Lower leg skin (tissue), 4 donors: Measurements from ENCODE around the gene ETV4. TPM values are rescaled to one million over a fixed set of nuclear protein-coding genes. Genes with fewer than 3 reads are reported as not detected.

ENCODE experiments used
- DNase-seq, 2 donors: peaks; one replicate each; pipeline ENCODE4 v3.0.0-alpha.2; 2019; ENCODE audit warnings: low spot score in 2 of 2
- H3K4me3 ChIP-seq: fragments of 200-600 bp; sonication (generic); 2 replicates; pipeline ENCODE4 v1.5.1; 2017; ENCODE audit warnings: mild to moderate bottlenecking, low read depth; ENCODE audit not compliant: poor library complexity, severe bottlenecking
- POLR2A ChIP-seq, 2 donors: fragments of 450-650 bp; IDR thresholded peaks; one replicate each; pipeline ENCODE4 v1.6.1; 2016 to 2017; ENCODE audit warnings: antibody characterized with exemption in 2 of 2, mild to moderate bottlenecking in 1 of 2, moderate library complexity in 1 of 2
- WGBS, 2 donors: methylation state at CpG; one replicate each; pipeline ENCODE4 v1.1.5; 2018; 5-methylcytosine and 5-hydroxymethylcytosine counted together
- intact Hi-C: fragments of 100-400 bp; cut with DNase I; formaldehyde crosslinking; loops from one replicate; pipeline ENCODE4 v1.15.0; 2023; ENCODE audit warnings: low total_unique reads
- total RNA-seq, 4 donors: library from RNA; depleted of rRNA; stranded (reverse); fragments of >200 nt; gene quantifications; one replicate each; pipeline ENCODE4 v1.1.0, GENCODE V29; 2016
- TF ChIP-seq, protein P1 (sequence below), 3 donors: fragments of 450-650 bp; IDR thresholded peaks; one replicate each; pipeline ENCODE4 v1.5.1; 2016; ENCODE audit warnings: antibody characterized with exemption in 3 of 3, mild to moderate bottlenecking in 3 of 3, moderate library complexity in 2 of 3

The ETV4 gene
- total RNA-seq, 4 donors from 2014 or later: 3.7 to 8.8 (median 6.5) TPM

DNA sequence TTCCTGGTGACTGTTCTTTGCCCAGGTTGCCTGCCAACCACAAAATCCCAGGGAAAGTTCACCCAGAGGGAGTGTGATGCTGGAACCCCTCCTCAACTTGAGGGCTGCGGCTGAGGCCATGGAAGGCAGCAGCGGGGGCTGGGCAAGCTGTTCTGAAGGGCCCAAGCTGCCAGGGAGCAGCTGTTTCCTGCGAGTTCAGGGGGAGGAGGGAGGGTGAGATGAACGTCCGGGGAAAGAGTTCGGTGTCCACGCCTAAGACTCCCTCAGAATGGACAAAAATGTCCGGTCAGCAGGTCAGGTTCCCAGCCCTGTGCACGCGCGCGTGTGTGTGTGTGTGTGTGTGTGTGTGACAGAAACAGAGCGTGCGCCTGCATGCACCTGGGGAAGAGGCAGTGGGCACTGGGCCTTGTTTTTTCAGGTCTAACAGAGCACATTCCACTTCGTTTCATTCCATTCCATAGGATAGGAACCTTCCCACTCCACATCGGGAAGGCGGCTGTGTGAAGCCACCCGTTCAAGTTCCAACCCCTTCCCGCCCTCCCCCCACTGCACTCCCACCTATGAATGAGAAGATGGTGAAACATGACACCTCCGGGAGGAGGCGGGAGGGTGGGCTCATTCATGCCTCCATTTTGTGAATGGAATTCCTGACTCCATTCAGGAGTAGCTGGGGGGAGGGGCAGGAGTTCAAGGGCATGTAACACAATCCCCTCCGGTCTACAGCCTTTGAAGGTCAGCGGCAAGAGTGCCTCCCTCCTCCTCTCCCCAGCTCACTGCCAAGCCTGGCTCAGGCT lies 15.7 kb downstream of the ETV4 start:
- DNase-seq: peak in 1 of 2 donors; percentile 90

GRCh38 chr17:43529947-43530287 lies 16.2 kb downstream of the ETV4 start:
- DNase-seq: no peak
- TF ChIP-seq POLR2A (IDR thresholded peaks at IDR 0.05): no peak
- no peak overlapping the region for H3K4me3 ChIP-seq
- WGBS, 2 donors: 55 to 61% methylated on average over 6 of the region's 6 CpGs
- intact Hi-C loops: no loop called here

More for the DNA sequence above, 15.7 kb downstream of the ETV4 start:
- WGBS, 2 donors: 30 to 31% methylated on average over 23 of the region's 23 CpGs
- H3K4me3 ChIP-seq: no peak overlapping the region
- TF ChIP-seq POLR2A (IDR thresholded peaks at IDR 0.05): no peak
- TF ChIP-seq, protein P1, sequence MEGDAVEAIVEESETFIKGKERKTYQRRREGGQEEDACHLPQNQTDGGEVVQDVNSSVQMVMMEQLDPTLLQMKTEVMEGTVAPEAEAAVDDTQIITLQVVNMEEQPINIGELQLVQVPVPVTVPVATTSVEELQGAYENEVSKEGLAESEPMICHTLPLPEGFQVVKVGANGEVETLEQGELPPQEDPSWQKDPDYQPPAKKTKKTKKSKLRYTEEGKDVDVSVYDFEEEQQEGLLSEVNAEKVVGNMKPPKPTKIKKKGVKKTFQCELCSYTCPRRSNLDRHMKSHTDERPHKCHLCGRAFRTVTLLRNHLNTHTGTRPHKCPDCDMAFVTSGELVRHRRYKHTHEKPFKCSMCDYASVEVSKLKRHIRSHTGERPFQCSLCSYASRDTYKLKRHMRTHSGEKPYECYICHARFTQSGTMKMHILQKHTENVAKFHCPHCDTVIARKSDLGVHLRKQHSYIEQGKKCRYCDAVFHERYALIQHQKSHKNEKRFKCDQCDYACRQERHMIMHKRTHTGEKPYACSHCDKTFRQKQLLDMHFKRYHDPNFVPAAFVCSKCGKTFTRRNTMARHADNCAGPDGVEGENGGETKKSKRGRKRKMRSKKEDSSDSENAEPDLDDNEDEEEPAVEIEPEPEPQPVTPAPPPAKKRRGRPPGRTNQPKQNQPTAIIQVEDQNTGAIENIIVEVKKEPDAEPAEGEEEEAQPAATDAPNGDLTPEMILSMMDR (IDR thresholded peaks at IDR 0.05): peak in 1 of 3 donors; percentile 60
- intact Hi-C loops: no loop called here

DNA sequence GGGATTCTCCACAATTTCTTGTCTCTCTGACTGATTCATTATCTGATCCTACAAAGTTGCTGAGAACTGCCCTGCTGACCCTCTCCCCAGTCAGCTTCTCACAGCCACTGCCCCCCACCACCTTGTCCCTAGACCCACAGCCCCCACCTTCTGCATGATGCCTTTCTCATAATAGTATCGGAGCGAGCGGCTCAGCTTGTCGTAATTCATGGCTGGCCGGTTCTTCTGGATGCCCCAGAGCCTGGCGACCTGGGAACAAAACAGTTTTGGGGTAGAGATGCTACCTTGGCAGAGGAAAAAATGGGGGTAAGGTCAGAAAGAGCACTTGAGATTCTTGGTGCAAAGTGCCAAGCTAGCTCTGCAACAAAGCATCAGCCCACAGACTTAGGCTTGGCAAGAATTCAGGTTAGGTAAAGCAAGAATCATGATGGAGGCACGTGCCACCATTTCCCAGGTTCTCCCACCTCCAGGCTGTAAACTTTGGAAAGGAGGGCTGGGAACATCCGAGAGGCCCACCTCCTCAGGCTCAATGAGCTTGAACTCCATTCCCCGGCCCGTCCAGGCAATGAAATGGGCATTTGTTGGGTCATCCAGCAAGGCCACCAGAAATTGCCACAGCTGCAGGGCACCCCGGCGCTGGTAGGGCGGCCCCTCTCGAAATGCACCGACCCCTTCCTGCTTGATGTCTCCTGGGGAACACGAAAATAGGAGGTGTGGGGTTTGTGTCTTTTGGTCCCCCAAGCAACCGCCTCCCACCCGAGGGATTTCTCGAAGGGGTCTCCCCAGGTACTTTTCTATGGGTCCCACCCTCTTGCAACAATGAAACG lies 16.9 kb downstream of the ETV4 start:
- DNase-seq: no peak
- H3K4me3 ChIP-seq: no peak overlapping the region
- intact Hi-C loops: no loop called here
- no peak for TF ChIP-seq POLR2A (IDR thresholded peaks at IDR 0.05)
- TF ChIP-seq, protein P1 (IDR thresholded peaks at IDR 0.05): no peak
- 93 to 94% methylated on average over 20 of the region's 20 CpGs for WGBS, 2 donors

DNA sequence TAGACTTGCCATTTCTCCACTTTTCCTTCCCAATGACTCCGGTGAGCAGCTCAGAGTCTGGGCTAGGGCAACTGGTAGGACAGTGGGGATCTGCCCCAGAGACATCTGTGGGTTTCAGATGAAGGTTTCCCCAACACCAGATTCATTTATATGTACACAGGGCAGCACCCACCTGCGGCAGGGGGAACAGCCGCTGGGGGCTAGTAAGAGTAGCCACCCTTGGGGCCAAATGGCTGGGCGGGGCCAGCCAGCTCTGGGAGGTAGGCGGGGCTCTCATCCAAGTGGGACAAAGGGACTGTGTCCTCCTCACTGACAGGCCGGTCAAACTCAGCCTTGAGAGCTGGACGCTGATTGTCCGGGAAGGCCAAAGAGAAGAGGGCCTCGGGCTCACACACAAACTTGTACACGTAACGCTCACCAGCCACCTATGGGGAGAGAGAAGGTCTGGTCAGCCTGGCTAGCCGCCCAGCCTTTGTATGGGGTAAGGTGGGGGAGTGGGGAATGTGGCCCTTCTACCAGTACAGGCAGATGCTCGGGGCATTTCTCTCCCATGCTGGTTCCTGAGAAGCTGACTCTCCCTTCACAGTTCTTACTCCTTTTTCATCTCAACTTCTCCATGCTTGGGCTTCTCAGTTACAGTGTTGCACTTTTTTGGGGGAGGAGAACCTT lies 17.7 kb downstream of the ETV4 start:
- intact Hi-C loops: no loop called here
- no peak for TF ChIP-seq POLR2A (IDR thresholded peaks at IDR 0.05)
- TF ChIP-seq, protein P1 (IDR thresholded peaks at IDR 0.05): no peak
- H3K4me3 ChIP-seq: no peak overlapping the region
- WGBS, 2 donors: 76 to 85% methylated on average over 13 of the region's 13 CpGs
- no peak for DNase-seq

DNA sequence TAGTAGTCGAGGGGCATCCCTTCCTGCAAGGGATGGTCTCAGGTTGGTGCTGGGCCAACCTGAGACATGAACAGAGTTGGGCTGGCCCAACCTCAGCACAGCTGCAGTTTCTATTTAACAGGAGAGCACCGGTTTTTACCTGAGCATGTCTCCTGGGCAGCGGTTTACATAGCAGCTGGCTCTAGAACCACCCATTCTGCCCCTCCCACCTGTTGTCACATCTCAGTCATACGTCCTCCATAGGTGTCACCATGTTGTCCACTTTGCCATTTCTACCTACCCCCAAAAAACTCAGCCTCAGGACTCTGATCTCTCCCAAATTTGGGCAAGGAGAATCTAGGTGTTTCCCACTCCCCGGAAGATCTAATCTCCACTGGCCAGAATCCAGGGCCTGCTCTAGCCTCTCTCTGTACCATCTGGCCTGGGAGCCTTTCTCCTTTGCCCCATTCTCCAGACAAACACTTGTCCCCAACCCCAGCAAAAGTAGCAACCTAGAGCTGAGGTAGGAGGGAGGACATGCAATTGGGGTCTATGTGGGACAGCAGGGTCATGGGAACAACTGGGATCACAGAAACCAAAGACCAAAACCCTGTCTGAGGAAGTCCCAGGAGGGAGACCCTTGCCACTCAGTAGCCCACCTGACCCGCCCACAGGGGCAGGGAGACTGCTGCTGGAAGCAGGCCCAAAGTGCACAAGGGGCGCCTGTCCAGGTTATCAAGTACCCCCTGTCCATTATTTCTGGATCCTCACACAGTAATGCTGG lies 19.1 kb downstream of the ETV4 start:
- no peak for TF ChIP-seq POLR2A (IDR thresholded peaks at IDR 0.05)
- TF ChIP-seq, protein P1 (IDR thresholded peaks at IDR 0.05): no peak
- H3K4me3 ChIP-seq: no peak overlapping the region
- DNase-seq: no peak
- intact Hi-C loops: no loop called here
- WGBS, 2 donors: 74% methylated on average over 7 of the region's 7 CpGs
